H1 (cell line): ENCODE data around the gene TAX1BP3.

Source experiments
- BRCA1 ChIP-seq: IDR thresholded peaks from 2 replicates; pipeline ENCODE4 v1.6.1; 2012; ENCODE audit warnings: low read depth, low read length, improper control_type of control experiment
- CTCF ChIP-seq, 3 experiments: IDR thresholded peaks; 1 replicate in 2 of 3; 2 replicates in 1 of 3; pipeline versions ENCODE4 v1.5.1 to v1.6.1; 2011; ENCODE audit warnings: low read length in 3 of 3, mild to moderate bottlenecking in 3 of 3, inconsistent platforms in 2 of 3, low read depth in 1 of 3, moderate library complexity in 1 of 3; ENCODE audit not compliant: insufficient read depth in 1 of 3; ENCODE audit errors: control extremely low read depth in 1 of 3
- EP300 ChIP-seq, 2 experiments: IDR thresholded peaks; 1 replicate in 1 of 2; 2 replicates in 1 of 2; pipeline ENCODE4 v1.6.1; 2011 to 2012; ENCODE audit warnings: low read depth in 2 of 2, low read length in 2 of 2, mild to moderate bottlenecking in 2 of 2, borderline replicate concordance in 1 of 2, inconsistent platforms in 1 of 2, moderate library complexity in 1 of 2
- KDM1A ChIP-seq: fragments of 200-600, 300-600 bp; sonication (generic); IDR thresholded peaks from 2 replicates; pipeline ENCODE4 v1.7.1; 2016; ENCODE audit warnings: mild to moderate bottlenecking, low read length, borderline replicate concordance
- NANOG ChIP-seq: IDR thresholded peaks from 2 replicates; pipeline ENCODE4 v1.6.1; 2011; ENCODE audit warnings: low read length, low read depth, mild to moderate bottlenecking, inconsistent platforms; ENCODE audit not compliant: insufficient read depth, poor library complexity, severe bottlenecking
- POLR2A ChIP-seq, 2 experiments: IDR thresholded peaks; 1 replicate in 1 of 2; 2 replicates in 1 of 2; pipeline ENCODE4 v1.6.1; 2011; ENCODE audit warnings: low read depth in 2 of 2, low read length in 2 of 2, mild to moderate bottlenecking in 2 of 2; ENCODE audit errors: control extremely low read depth in 1 of 2
- RNF2 ChIP-seq: fragments of 200-900, 300-1000 bp; sonication (generic); IDR thresholded peaks from 2 replicates; pipeline ENCODE4 v1.7.1; 2016; ENCODE audit warnings: borderline replicate concordance, low read depth, mild to moderate bottlenecking, antibody characterized with exemption, low read length; ENCODE audit not compliant: poor library complexity, severe bottlenecking; ENCODE audit errors: missing control alignments
- SIN3A ChIP-seq, 2 experiments: IDR thresholded peaks in 1 of 2; conservative IDR thresholded peaks in 1 of 2; 2 replicates each; pipeline ENCODE4 v1.6.1; 2011 to 2012; ENCODE audit warnings: low read length in 2 of 2, improper control_type of control experiment in 1 of 2, low read depth in 1 of 2, mild to moderate bottlenecking in 1 of 2
- SIX5 ChIP-seq: IDR thresholded peaks from 2 replicates; pipeline ENCODE4 v1.6.1; 2011; ENCODE audit warnings: mild to moderate bottlenecking, low read depth, low read length
- SP2 ChIP-seq: IDR thresholded peaks from 2 replicates; pipeline ENCODE4 v1.6.1; 2012; ENCODE audit warnings: mild to moderate bottlenecking, low read length, inconsistent platforms
- SUZ12 ChIP-seq: fragments of 200-600 bp; sonication (generic); IDR thresholded peaks from 2 replicates; pipeline ENCODE4 v1.6.1; 2012; ENCODE audit warnings: mild to moderate bottlenecking, inconsistent platforms, low read length, moderate library complexity, mixed read lengths
- TAF1 ChIP-seq: IDR thresholded peaks from 2 replicates; pipeline ENCODE4 v1.6.1; 2011; ENCODE audit warnings: mild to moderate bottlenecking, low read depth, low read length
- ZNF274 ChIP-seq: IDR thresholded peaks from 2 replicates; pipeline ENCODE4 v1.7.0; 2012; ENCODE audit warnings: low read length, borderline replicate concordance; ENCODE audit errors: extremely low read depth

GRCh38 chr17:3692346-3692745 lies 24.0 kb upstream of the TAX1BP3 start:
- no peak for TF ChIP-seq ZNF274
- TF ChIP-seq CTCF (IDR thresholded peaks at IDR 0.05; ENCODE audit: control extremely low read depth in 1 of 3, insufficient read depth in 1 of 3, low read depth in 1 of 3, low read length in 3 of 3), result peak; percentile 51 to 61 (median 60)
- TF ChIP-seq POLR2A (IDR thresholded peaks at IDR 0.05; ENCODE audit: control extremely low read depth in 1 of 2, low read depth in 2 of 2, low read length in 2 of 2), result no peak
- TF ChIP-seq KDM1A, result peak; percentile 70; the same call in 1 of the 2 replicates
- TF ChIP-seq SIX5, result no peak
- TF ChIP-seq TAF1, result no peak
- TF ChIP-seq BRCA1, result no peak
- TF ChIP-seq SIN3A (conservative IDR thresholded peaks at IDR 0.05 in 1 of 2, IDR thresholded peaks at IDR 0.05 in 1 of 2; ENCODE audit: low read depth in 1 of 2, low read length in 2 of 2), result no peak
- no peak for TF ChIP-seq EP300 (IDR thresholded peaks at IDR 0.05; ENCODE audit: borderline replicate concordance in 1 of 2, low read depth in 2 of 2, low read length in 2 of 2)
- no peak for TF ChIP-seq SP2
- TF ChIP-seq RNF2, result no peak
- no peak for TF ChIP-seq SUZ12
- TF ChIP-seq NANOG, result no peak
